Hematopoietic multipotent progenitor cell (in vitro differentiated cells): Measurements from ENCODE around the gene SLU7. TPM values are rescaled to one million over a fixed set of nuclear protein-coding genes. Genes with fewer than 3 reads are reported as not detected.

ENCODE experiments used
- DNase-seq, 3 donors: peaks; one replicate each; pipeline ENCODE4 v3.0.0-alpha.2; 2011 to 2015; ENCODE audit warnings: low read depth in 2 of 3, low spot score in 2 of 3
- total RNA-seq: library from RNA; depleted of rRNA; stranded (reverse); fragments of >200 nt; gene quantifications from one replicate; pipeline ENCODE4 v1.2.3, GENCODE V29; 2012

Gene SLU7
- total RNA-seq = 21.5 TPM

DNA sequence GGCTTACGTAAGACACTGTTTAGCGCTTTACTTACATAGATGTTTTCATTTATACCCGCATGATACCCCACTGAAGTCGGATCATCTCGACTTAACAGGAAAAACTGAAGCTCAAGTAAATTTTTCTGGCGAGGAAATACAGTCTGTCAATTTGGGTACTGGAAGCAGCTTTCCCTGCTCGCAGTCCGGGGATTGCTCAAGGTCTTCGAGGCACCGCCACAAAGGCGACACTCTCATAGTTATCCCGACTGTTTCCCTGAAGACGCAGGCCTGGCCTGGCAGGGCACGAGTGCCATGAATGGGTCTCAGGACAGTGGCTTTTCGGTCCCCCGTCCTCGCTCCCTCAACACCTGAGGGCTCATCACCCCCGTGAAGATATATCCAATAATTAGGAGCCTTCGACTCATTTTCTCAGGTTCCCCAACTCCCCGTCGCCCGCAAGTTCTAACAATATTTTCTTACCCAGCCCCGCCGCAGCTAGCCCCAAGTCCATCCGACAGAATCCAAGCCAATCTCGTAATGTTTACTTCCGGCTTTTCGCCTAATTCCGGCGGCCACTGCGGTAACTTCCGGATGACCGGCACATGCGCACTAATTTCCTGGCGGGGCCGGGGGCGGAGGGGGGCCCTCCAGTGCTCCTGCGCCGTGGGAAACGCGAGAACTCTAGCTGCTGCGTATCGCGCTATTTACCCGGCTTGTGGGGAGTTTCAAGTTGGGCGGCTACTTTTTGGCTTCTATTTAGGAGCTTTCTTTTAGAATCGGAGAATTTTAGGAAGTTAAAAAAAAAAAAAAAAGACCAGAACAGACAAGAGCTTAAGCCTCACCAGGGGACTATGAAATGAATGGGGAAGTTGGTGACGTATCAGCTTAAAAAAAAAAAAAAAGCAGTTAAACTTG lies at the start of gene SLU7:
TSS of gene SLU7 (minus strand) at position 521 of the 897 bp plus-strand sequence. CDS start 3,787 bp downstream, outside the sequence.
- DNase-seq = peak; percentile 86 to 99 (median 97)

DNA sequence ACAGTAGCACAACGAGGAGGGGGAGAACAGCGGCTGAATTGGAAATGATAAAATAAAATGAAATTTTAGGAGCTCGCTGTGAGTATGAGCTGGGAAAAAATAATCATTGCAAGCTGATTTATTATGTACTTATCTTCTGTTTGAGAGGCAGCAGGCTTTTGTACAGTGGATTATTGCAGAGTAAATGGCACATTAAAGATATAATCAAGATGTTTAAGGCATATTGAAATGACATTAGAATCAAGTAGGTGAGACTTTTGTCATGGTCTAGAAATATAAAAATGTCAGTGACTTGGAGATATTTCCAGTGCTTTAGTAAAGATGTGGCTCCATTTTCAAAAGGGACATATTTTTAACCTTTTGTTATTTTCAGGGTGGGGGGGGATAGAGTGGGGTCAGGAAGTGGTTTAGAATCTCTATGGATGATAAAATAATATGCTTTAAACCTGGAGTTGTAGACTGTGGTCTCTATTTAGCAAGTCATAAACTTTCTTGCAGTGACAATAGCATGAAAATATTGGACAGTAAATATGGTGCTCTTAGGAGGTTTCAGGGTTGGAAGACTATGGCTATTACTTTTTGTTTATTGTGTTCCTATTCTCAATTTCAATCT lies 49.6 kb upstream of the SLU7 start:
- no peak for DNase-seq

DNA sequence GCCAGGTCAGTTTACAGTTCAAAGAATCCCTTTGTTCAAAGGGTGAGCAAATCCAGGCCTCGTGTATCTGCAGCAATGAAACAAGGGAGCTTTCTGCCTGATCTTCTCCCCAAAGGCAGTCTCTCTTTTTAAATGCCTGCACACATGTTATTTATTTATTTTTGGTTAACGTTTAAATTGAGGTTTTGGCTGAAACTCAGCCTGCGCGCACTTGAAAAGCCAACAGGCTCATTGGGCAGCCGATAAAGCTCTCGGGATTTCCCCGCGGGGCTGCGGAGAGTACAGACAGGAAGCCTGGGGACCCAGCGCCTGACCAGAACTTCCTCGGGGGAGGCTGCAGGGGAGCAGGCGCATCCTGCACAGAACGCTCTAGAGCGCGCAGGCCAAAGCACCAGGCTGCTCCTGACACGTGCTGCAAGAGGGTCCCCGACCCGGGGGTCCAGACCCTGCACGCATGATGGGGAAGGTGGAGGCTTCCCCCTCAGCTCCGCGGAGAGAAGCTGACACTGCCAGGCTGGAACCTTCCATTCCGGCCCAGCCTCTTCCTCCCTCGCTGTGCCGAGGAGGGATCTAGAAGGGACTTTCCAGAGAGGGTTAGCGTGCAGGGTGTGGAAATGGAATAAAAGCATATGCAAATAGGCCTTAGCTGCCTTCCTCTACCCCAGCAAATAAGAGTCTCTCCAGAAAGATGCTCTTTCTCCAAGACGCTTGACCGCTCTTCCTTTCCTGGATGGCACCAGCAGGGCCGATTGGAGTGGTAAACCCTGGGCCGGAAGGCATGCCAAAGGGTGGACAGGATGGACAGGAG lies 48.9 kb upstream of the SLU7 start:
- peak; percentile 44 to 99 (median 97) for DNase-seq

DNA sequence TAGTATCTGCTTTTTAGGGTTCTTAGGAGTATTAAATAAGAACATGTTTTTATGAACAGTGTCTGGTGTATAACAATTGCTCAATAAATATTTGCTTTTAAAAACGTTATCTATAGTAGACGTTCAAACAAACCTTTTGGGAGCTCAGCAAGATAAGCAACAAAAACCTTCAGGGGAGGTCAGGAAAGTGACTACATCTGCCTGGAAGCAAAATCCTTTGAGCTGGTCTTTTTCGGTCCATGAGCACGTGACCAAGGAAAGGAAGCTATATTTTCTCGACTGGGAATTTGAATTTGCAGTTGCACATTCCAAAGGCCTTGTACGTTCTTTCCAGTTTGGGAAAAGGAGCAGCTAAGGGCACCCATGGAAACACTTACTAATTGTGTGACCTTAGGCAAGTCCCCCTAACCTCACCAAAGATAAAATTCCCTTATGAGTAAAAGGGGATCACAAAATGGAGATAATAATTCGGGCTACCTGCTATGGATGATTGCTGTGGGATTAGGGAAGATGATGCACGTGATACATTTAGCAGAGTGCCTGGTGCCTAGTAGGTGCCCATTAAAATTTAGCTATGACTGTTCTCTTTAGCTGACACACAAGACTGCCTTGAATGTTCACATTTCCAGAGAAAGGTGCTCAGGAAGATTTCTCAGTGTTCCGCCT lies 48.1 kb upstream of the SLU7 start:
- no peak for DNase-seq

DNA sequence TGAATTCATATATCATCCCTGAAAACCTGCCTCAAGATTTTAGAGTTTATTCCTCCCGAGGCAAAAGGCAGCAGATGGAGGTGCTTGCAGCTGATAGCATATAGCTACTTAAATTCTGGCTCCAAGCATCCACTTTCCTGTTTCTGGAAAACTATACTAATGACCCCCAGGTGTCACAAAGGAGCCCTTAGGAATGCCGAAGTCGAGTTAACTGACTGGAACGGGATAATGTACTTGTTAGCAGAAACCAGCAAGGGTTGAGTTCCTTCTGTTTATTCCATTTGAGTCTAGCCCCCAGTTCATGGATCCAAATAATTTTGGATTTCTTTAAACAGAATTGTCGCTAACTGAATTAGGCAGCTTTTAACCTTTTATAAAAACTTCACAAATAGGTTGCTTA lies 47.2 kb upstream of the SLU7 start:
- DNase-seq = no peak

DNA sequence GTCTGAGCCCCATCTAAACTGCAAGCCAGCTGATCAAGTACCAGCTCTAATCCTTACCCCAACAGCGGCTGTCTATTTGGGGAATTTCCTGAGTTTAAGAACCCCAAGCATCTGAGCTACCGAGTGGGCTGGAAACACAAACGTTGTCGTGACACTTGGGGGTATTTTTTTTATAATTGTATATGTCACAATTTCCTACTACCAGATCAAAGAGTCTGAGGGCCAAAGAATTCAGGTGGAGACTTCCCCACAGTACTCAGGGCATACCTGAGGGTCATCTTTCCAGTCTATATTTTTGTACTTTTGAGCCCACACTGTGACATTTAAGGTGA lies 45.6 kb upstream of the SLU7 start:
- no peak for DNase-seq

DNA sequence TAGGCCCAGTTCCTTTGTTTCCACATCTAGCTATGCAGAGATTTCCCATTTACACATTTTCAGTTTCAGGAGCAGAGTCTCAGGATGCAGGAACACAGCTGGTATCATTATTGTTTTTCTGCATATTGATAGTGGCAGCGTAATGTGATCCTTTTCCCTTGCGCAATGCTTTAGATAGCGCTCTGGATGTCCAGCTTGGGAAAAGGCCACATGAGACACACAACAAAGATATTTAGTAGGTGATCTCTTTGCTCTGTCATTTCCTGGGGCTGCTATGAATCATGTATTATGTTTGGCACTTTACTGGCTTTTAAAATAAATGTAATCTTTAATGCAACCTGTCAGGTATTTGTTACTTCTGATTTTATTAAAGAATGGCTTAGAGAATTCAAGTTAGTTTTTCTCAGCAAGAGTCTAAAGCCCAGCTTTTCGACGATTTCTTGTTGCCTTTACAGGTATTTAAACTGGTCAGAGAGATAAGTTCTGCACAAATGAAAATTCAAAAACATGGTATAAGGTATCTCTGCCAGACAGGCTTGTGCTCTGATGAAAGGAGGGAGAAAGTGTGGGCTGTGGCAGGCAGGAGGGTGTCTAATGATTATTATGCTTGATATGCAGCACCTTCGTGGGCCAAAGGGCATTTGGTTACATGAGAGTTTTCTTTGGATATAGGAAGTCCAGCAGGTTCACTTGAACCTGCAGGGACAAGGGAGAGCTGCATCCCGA lies 45.0 kb upstream of the SLU7 start:
- DNase-seq = no peak

DNA sequence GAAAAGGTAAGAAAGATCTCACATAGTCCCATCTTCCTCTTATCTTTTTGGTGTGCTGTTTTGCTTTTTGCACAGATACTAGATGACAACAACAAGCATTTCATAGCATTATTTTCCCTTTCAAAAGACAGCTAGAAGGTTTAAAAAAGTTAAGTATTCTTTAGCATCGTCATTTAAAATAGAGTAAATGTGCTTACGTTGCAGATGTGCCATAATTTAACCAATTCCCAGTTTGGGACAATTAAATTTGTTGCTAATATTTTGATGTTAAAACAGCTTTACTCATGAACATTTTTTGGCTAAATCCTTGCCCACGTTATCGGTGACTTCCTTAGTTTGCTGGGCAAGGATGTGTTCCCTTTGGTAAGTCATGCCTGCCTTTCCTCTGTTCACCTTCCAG lies 44.3 kb upstream of the SLU7 start:
- no peak for DNase-seq

DNA sequence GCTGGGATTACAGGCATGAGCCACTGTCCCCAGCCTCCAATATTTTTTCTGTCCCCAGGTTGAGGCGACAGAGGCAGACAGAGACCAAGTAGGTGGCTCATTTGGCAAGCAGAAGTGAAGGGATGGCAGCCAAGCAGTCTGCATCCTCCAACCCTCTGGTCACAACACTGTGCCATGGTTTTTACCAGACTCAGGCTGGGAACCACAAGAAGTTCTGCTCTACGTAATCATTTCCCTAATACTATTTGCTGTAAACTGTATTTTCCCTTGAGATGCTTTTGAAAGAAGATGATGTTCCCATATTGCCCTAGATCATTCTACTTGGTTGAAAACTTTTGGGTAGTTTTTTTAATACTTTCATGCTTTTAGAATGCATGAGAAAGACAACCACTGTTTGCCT lies 43.3 kb upstream of the SLU7 start:
- DNase-seq = no peak

DNA sequence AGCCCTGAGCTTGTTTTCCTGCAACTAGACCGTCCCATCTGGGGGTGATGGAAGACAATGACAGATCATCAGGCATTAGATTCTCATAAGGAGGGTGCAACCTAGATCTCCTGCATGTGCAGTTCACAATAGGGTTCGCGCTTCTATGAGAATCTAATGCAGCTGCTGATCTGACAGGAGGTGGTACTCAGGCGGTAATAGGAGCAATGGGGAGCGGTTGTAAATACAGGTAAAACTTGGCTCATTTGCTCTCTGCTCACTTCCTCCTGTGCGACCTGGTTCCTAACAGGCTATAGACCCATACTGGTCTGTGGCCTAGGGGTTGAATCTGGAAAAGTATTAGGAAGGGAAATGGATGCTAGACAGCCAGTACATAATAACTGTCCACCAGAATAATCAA lies 42.5 kb upstream of the SLU7 start:
- DNase-seq = no peak

DNA sequence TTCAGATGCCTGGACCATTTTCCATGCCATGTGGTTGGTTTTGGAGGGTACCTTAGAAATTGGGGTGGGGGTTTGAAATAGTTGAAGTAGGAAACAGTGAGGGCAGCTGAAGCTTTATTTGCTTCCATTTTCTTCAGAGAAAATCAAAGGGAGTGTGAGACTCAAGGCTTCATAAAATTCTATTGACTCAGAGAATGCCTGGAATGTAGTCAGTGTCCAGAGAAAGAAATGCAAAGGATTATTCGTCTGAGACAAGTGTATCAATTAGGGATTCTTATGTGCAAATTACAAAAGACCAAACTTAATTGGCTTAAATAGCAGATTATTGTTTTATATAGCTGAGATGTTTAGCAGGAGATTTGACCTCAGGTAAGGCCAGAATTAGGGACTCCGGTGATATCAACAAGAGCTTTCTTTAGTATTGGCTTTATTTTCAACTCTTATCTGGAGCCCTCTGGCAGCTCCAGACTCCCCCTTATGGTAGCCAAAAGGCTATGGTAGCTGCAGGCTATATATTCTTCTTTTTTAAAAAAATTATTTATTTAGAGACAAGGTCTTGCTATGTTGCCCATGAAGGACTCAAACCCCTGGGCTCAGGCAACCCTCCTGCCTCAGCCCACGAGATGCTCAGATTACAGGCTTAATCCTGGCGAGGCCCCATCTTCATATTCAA lies 41.6 kb upstream of the SLU7 start:
- DNase-seq = no peak

DNA sequence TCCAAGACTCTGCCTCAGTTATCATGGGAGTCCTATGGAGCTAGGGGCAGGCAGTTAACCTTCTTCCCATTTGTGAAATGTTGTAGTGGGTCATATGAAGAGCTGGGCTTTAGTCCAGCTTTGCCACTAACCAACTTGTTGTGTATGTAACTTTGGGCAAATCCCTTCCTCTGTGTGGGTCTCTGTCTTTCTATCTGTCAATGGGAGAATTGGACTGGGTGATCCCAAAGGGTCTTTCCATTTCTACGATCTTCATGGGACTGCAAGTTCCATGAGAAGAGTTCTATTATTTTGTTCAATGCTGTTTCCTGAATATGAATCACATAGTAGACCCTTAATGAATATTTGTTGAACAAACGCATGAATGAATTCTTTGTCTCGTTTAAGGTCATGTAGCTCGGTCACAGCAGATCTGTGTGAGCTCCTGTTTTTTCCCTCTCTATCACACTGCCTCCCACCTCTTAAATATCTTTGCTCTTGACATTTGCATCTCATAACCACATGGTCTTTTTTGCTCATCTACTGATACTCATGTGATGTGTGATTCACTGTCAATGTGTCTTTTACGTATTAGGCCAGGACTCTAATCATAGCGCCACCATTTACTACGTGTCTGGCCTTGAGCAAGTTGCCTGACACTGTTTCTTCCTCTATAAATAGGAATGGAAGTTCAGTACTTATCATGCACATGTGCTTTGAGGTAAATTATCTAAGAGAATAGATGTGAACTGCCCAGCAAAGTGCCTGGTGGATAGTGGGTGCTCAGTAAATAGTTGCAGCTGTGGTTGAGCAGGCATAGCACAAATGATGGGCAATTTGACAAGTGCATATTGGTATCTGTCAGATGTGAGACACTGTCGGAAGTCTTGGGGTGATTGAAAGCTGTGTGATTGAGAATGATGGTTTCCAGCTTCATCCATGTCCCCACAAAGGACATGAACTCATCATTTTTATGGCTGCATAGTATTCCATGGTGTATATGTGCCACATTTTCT lies 40.2 kb upstream of the SLU7 start:
- DNase-seq = no peak

DNA sequence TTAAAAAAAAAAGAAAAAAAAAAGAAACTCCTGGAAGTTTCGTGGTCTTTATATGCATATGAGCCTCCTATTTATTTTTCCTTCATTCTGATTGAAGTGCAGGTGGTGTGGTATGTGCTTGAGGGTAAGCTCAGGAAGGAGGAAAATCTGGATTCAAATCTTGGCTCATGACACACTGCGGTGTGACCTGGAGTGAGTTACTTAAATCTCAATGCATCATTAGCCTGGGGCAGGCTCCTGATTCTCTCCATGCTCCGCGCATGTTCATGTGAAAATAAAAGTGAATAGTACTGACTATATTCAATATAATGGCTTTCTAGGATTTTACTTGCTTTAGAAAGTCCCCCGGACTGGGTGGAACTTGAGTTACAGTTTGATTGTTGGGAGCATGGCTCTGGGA lies 38.4 kb upstream of the SLU7 start:
- no peak for DNase-seq

DNA sequence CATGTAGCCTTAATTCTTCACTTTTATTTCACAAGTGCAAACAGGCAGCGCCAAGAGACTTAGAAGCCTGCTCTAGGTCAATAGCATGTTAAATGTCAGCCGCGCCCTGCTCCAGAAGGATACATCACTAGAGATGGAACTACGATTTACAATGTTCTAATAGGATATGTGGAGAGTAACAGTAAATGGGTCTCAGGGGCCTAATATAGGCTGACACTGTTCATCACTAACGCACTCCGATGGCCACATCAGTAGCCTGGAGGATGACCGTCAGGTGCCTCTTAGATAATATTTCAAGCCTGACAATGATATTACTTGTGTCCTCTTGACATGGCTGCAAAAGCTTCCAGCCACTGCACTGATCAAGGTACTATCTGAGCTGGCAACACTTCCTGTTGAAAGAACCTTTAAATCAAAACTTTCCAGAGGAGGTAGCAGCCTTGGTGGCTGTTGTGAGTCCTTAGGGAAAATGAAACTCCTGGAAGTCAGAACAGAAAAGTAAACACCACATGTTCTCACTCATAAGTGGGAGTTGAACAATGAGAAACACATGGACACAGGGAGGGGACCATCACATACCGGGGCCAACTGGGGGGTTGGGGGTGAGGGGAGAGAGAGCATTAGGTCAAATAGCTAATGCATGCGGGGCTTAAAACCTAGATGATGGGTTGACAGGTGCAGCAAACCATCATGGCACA lies 37.7 kb upstream of the SLU7 start:
- DNase-seq = no peak

DNA sequence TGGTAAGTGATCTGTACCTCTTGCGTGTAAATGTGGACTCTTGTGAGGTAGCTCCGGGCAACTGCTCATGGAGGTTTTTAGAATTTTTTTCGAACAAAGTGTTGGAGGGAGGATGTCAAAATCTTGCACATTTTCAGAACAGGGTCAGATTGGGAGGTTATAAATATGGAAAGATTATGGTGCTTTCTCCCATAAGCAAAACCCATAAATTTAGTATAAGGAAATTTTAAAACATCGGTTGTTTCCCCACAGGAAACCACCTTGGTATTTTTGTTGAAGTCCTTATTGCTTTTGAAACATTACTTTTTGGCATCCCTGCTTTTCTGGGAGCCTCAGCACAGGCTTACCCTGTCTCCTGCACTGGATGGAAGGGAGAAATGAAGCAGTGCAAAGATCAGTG lies 36.7 kb upstream of the SLU7 start:
- no peak for DNase-seq

DNA sequence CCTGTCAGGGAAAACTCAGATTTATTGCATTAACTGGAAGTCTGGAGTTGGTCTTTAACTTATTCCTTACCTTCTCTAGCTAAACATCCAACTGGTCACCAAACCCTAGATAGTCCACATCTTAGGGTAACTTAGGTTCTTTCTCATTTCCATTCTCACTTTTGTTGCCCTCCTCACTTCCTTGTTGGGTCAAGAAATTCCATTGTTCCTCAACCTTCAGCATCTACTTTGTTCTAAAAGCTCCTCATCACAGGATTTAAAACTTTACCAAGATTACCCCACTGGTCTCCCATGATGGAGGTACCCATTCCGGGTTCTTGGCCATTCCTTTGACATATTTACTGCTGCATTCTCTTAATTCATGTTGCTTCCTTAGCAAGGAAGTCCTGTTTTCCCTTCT lies 34.9 kb upstream of the SLU7 start:
- no peak for DNase-seq

DNA sequence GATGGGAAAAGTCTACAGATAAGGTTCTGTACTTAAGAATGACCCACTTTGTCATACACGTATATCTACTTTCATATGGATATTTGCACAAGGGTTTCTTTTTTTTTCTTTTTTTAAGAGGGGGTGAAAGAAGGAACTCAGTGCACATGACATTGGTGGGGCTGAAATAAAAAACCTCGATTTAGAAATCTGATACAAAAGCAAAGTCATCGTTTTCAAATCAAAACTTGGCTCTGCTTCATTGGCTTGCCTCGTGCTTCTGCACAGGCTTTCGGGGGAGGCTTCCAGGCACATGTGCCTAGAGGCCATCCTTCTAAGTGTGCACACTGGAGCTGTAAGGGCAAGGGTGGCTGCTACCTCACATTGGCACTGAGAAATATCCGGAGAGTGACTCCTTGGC lies 33.9 kb upstream of the SLU7 start:
- no peak for DNase-seq

DNA sequence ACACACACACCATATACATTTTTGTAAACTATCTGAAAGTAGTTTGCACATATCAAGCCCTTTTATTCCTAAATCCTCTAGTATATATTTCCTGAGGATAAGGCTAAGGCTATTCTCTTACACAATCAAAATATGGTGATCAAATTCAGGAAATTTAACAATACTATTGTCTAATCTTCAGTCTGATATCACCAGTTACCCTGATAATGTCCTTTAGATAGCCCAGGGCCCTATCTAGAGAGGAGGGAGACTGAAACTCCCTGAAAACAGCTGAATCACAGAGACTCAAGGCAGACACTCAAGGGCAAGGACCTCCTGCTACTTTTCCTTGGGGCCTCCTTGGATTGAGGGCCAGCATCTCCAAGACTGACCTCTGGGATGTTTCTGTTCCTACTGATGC lies 33.2 kb upstream of the SLU7 start:
- DNase-seq = no peak
